Lung microvascular endothelial cell (primary cell): ENCODE data around the gene PLRG1. TPM values are rescaled to one million over a fixed set of nuclear protein-coding genes. Genes with fewer than 3 reads are reported as not detected.

Experiments used
- total RNA-seq: library from RNA; depleted of rRNA; stranded (reverse); fragments of >200 nt; gene quantifications from 2 replicates; pipeline ENCODE4 v1.2.1, GENCODE V29; 2014

The PLRG1 gene
- total RNA-seq, 1 donor from 2014 or later: 46.6 TPM

Other genes starting within 250 kb of the PLRG1 start
- gene DCHS2, start 58.6 kb downstream of the PLRG1 start, total RNA-seq: 0.40 and 1.7 TPM in 2 replicates
- gene FGB, start 12.6 kb upstream of the PLRG1 start, total RNA-seq: not detected in 2 replicates
- not detected in 2 replicates for gene FGA, start 40.3 kb upstream of the PLRG1 start, total RNA-seq
- gene FGG, start 62.3 kb upstream of the PLRG1 start, total RNA-seq: not detected in 2 replicates
- gene LRAT, start 193.6 kb upstream of the PLRG1 start, total RNA-seq: not detected in 2 replicates
- 0.22 TPM in 1 of 2 replicates, not detected in the other for gene RBM46, start 230.9 kb upstream of the PLRG1 start, total RNA-seq